NCI-H345 (cell line): ENCODE measurements around the gene C8A.

Experiments
- DNase-seq: peaks from one replicate; lab custom pipeline; 2025; lab: John Stamatoyannopoulos, UW

C8A gene

DNA sequence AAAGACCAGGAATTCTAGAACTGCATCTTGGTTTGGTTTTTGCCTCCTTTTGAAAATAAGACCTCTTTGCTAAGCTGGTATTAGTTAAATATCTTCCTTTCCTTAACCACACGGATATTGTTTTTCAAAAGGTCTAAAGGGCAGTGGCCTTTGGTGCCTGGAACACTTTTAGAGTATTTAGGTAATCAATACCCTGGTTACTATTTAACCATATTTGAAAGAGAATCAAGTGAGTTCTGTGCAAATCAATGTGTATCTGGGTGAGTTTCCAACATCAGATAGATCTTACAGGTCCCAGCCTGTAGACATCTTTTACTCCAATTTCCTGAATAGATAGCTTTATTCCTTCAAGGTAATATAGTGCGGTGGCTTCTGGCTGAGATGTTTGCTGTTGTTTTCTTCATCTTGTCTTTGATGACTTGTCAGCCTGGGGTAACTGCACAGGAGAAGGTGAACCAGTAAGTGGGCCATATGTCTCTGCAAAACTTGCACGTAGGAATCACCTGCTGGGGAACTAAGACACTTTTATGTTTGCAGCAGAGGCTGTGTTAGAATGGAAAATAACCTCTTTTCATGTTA, at the start of gene C8A:
Gene C8A (plus strand): TSS at position 277 of the 579 bp plus-strand sequence. CDS start 105 bp downstream, at position 382.
- no peak for DNase-seq

DNA sequence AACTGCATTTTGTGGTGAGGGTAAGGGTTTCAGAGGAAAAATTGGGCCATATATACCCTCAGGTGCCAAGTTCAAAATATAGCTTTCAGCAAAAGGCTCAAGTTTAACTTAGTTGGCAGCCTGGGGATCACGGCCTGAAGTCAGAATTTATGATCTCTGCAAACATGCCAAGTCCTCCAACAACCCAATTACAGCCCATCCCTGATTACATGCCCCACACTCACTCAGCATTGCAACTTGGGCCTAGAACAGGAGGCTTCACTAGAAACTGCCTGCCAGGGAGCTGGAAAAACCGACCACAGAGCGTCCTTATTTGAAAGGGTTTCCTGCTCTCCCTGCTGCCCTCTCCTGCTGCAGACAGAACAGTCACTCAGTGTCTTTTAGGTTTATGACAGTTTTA, 47.8 kb upstream of the C8A start:
- no peak for DNase-seq

DNA sequence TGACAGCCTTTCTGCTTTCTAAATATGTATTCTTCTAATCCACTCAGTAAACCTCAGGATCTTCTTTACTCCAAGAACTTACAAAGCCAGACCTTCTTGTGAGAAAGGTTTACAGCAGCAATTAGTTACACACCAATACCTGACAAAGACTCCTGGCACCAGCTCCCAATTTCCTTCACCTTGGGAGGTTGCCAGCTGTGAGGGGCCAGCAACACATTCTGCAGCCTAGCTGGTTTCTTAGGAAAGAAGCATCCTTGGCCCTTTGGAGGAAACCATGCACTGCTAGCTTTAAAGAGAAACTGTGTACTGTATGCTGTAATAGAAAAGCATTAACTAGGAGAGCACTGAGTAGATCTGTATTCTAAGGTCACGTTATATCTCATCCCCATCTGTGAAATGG, 46.2 kb upstream of the C8A start:
- DNase-seq = no peak

DNA sequence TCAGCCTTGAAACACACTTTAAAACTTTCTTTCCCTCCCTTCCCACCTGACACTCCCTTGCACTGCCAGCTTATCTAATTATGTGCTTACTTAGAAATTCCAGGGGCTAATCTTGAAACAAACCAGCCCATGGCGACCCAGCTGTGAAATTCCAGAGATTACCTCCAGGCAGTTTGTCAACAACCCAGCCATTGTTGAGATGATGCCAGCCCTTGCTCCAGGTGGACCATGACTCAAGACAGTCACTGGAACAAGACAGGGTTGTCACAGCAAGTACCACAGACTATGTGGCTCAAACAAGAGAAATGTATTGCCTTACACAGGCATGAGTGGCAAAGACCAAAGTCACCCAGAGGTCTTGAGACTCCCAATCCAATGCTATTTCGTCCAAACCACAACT, 43.3 kb upstream of the C8A start:
- DNase-seq = no peak

DNA sequence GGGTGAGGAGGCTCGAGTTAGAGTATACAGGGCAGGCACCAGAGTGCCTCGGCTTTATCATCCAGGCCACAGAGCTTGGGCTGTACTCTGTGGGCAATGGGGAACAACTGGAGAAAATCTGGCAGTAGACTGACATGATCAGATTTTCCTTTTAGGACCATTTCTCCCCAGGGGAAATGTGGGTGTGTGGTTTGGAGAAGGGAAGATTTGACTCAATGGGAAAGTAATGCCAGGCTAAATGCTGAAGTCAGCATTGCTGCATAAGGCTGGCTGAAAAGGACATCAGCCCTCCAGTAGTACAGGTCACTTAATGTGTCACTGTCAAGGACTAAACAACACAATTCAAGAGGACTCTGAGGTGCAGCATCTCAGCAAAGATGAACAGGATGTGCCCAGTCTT, 40.4 kb upstream of the C8A start:
- DNase-seq = no peak

DNA sequence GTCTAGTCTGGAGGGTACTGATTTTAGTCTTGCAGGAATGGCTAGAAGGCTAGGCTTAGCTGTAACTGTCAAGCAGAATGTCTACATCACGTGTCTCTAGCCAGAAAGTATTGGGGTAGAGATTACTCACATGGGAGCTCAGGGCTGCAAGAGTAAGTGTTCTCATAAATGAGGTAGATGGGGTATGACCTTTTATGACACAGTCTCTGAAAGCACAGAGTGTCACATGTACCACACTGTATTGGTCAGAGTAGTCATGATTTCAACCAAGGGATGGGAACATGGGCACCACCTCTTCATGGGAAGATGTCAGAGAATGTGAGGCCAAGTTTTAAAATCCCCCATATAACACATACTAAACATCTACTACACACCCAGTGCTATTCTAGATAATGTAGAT, 38.3 kb upstream of the C8A start:
- DNase-seq = no peak

DNA sequence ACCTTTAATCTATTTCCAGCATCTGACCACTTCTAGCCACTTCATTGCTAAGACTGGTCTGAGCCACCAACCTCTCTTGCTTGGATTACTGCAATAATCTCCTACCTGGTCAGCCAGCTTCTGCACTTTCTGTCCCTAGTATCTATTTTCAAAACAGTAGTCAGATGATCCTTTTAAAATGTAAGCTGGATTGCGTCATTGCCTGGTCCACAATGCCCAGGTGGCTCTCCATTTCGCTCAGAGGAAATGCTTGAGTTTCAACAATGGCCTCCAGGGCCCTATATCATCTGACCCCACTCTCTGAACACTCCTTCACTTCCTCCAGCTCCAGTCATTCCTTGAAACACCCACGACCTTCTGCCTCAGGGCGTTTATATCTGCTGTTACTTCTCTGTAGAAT, 37.7 kb upstream of the C8A start:
- DNase-seq = no peak

DNA sequence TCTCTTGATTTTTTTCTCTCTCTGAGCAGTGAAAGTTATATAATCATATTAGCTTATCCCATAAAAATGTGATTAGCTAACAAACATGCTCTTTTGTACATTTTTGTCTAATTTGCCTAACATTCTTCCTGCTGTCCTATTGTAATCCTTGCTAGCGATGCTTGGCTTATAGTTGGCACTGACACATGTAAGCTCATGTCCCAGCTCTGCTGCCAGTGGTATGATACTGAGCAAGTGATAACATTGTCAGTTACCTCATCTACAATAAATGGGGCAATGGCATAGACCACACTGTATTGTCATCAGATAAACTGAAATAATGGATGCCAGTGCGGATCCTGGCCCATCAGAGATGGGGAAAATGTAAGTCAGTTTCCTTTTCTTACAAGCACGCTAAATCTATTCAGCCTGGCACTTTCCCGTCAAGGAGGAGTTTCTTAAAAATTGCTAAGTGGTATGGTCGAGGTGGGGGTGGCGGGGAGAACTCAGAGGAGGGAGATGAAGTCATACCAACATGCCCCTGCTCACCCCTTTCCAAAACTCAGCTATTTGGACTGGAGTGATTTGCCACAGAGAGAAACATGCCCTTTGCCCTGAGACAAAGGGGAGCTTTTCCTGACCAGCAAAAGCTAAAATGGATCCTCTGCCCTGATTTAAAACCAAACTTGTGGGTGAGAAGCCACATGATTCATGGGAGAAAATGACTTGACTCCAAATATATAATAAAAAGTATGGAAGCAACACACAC, 36.7 kb upstream of the C8A start:
- DNase-seq = no peak

DNA sequence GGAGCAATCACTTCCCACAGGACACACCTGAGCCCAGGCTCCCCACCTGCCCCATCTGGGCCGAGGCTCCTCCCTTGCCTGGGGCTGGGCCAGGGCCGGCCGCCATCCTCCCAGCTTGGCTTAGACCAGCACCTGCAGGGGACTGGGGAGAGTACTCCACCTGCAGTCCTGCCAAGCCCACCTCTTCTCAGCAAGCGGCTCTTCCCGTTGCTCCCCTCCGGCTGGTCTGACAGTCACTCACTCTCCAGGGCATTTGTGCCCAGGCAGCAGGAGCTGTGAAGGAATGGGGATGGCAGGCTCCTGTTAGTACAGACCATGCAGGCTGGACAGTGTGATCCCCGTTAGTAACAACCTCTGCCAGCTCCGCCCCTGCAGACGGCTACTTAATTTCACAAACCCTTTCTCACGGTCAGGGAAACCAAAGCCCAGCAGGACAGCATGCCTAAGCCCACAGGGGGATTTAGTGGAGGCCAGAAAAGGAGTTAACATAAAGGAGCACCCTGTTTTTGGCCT, 35.2 kb upstream of the C8A start, which contains the start of gene FYB2:
Gene FYB2 (minus strand): TSS at position 18 of the 513 bp plus-strand sequence. CDS start 114 bp downstream, outside the sequence.
- no peak for DNase-seq

DNA sequence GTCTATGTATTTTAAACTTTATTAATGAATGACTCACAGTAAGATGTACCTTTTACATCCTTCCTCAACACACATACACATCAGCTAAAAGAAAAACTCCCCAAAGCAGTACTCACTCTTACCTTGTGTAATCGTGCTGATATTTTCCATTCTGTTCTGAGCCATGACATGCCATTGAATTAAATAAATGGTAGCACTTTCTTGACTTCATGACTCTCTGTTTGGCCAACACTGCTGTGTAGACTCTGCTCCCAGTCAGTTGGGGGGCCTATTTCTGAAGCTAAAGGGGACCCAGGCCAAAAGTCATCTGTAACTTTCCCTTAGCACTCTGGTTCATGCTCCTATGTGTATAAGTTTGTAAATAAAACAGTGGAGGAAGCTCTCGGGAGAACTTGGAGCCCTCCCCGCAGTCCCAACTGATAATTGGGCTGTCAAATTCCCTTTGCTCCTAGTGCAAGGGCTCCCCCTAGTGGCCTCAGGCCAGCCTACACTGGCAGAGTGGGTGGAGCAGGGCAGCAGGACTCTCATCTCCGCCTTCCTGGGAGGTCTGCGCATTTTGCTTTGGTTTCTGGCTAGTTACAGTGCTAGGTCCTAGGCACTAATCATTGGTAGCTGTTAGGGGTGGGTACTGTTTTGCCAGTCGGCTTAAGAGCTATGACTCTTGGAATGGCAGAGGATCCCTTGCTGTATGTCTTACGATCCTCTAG, 33.7 kb upstream of the C8A start:
- peak; percentile 84 for DNase-seq

DNA sequence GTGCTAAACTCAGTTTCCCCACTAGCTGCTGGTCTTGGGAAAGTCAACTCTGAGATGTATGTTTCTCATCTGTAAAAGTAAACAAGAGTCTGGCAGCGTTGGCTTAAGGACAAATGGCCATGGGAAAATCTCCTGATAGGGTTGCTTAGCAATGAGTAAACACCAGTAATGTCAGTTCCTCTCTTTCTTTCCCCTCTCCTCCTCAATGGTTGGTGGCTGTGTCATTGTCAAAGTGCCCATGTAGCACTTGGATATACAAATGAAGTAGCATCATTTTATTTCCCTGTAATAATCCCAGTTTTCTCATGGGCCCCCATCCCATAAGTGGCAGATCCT, 33.2 kb upstream of the C8A start:
- peak; percentile 54 for DNase-seq

DNA sequence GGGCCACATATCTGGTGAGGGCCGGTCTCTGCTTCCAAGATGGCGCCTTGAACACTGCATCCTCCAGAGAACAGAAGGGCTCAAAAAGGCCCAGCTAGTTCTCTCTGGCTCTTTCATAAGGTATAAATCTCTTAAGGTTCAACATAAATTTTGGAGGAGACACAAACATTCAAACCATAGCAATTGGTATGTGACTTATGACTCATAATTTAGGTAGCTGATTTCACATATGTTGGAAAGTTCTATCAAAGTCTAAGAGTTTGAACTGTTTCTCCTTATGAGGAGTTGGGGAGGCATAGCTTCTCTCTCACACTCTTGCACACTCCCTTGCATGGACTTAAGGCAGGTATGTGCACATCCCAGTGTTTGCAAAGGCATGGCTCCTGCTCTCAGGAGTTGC, 30.3 kb upstream of the C8A start:
- DNase-seq = no peak

DNA sequence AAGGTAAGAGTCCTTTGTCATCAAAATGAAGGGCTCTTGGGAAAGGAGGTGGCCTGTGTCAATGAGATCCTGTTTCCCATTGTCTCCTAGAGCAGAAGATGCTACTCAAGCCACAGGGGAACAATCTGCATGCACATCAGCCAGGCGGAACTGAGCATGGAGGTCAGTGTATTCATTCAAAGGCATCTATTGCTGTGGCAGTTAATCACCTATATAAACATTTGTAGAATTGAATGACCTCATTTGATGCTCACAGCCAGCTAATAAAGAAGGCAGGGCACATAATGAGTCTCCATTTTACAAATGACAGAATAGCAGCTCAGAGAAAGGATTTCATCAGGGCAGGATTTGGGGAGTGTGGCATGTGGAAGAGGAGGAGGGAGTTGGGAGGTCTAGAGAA, 29.7 kb upstream of the C8A start:
- DNase-seq = peak; percentile 86

DNA sequence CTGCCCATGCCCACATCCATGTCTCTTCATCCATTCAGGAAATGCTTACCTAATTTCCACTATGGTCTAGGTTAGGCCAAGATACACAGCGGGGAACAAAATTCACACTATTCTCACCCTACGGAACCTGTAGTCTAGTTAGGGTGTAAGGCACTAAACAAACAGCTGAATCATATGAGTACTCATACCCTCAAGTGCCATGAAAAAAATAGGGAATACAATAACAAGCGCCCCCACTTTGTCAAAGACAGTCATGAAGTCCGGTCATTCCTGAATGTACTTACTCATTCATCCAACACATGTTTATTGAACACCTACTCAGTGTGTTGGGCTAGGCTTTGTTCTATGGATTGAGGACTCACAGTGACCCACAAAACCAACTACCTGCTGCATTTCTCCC, 29.2 kb upstream of the C8A start:
- DNase-seq = no peak

DNA sequence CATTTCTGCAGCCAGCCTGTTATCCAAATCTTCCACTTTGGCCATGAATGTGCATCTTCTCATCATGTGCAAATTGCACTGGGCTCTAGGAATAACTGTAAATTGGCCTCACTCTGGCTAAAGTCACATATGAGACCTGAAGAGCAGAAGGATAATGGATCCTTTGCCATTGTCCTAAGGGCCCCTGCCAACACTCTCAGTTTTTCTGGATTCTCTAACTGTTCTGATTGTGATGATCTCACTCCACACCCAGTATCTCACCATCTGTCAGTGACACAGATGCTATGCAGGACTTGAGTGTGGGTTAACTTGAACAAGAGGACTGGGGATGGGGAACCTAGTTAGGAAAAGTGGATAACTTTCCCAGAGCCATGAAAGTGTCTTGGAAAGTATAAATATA, 26.9 kb upstream of the C8A start:
- no peak for DNase-seq

DNA sequence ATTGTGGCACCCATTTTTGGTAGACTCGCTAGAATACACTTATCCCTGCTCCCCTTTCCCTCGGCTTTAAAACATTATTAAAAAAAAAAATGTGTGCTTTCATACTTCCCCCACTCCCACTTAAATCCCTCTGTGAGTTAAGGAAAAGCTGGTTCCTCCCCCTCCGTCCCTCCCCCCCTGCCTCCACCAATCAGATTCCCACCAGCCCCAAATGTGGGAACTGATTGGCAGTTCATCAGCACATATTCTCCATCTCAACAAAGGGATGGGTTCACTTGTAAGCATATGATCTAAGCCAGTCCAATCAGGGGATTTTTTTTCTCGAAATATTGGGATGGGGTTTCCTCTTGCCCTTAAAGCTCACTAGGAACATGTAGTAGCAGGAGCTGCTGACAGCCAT, 24.5 kb upstream of the C8A start:
- DNase-seq = no peak

DNA sequence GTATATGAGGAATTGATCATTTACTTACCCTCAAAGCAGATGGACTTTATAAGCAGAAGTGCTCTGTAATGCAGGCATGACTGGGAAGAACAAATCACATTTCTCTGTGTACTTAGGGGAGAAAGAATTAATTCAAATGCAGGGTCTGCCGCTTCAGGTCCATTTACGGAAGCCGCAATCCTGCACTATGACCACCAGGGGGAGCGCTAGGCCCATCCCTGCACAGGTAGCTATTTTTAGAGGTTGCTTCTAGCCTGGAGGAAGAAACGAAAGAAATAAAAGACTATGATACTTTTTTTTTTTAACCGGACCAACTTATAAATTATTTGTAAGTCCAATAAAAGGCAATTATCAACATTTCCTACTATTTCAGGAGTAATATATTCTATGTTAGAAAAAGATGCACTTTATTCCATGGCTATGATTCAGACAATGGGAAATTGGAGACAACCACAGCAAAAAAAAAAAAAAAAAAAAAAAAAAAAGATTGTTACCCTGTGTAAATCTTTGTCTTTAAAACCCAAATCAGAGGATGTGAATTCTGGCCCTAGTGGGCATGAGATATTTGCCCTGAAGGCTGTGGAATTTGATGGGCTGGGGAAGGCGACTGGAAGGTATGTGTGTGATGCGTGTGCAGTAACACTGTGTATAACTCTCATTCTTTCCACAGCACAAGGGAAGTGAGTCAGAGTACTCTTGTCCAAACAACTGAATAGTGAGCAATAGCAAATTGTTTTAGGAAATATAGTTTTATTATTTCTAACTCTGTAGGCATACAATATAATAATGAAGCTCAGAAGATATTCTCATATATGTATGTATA, 22.5 kb upstream of the C8A start:
- DNase-seq = peak; percentile 64

DNA sequence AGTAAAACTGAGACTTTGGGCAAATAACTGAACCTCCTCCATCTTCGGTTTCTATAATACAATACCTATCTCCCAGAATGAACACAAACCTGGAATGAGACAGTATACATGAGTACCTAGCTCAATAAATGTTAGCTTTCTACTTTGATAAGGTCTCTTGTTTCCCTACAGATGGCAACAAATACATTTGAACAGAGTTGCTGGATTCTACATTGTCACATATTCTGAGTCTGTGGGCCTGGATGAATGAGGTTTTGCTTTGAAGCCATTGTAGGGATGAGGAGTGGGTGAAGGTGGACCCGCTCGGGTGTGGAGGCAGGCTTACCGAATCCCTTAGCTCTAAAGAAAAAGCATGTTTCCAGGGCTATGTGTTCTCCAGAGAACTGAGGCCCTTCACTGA, 21.5 kb upstream of the C8A start:
- no peak for DNase-seq

DNA sequence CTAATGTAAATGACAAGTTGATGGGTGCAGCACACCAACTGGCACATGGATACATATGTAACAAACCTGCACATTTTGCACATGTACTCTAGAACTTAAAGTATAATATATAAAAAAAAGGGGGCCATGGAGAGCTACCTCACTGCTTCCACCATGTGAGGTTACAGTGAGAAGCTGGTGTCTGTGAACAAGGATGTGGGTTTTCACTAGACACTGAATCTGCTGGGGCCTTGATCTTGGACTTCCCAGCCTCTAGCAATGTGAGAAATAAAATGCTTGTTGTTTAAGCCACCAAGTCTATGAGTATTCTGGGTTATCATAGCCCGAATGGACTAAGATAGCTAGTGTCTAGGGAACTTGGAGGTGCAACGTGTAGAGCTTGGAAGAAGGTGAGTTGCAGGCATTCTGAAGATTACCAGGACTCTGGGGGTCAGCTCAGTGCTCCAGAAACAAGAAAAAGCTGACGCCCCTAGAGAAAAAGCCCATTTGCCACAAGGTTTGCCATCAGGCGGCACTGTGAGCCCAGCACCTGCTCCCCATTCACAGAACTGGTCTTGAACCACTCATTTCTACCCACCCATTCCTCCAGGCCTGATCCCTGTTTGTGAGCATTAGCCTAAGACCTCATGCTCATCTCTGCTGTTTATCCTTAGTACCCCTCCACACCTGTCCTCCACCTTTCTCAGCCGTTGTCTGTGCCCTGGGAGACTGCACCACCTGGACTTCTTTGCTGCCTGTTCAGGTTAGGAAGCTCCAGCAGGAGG, 20.3 kb upstream of the C8A start:
- no peak for DNase-seq

DNA sequence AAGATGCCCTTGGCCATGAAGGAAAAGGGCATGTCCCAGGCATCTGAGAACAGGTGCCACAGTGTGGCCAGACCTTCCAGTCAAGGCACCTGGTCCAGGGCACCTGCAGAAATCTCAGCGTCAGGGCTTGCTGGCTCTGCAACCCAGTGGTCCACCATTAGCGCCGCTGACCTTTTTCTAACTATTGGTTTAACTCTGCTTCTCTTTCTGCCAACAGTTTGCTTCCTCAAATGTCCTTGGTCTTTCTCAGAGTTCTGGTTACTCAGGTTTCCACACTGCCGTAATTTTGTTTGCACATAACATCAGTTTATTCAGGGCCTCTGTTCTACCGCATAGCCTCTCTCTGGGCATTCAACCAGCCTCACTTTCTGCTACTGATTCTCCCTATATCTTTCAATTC, 18.9 kb upstream of the C8A start:
- DNase-seq = no peak

DNA sequence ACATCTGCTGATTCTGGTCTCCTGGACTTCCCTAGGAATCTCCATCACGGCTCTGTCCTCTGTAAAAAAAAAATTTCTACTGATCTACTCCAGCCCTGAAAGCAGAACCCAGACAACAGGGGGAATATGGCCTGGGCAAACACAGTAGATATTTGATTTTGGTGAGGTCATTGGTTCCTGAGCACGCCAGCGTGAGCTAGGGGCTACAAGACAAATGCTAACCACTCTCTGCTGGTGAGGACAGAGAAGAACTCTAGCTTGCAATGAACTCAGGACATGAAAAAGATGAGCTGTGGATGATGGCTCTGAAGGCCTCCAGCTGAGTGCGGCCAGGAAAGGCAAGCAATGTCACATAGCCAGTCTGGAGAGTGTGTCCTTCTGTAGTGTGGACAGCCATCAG, 18.2 kb upstream of the C8A start:
- no peak for DNase-seq
